Measurements from ENCODE around the gene PHC2.

DNA sequence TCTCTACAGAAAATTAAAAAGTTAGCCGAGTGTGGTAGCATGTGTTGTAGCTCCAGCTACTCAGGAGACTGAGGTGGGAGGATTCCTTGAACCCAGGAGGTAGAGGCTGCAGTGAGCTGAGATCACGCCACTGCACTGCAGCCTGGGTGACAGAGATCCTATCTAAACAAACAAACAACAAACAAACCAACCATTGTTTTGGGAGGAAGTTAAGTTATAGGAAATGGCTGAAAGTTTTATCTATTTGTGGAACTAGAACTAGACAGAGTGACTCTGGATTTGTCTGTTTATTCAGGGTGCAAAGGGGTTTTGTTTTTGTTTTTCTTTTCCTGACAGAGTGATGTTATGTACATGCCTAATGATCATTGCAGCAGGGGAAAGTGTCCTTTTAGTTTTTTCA, 143.6 kb downstream of the PHC2 start:
- TF ChIP-seq, protein P1, sequence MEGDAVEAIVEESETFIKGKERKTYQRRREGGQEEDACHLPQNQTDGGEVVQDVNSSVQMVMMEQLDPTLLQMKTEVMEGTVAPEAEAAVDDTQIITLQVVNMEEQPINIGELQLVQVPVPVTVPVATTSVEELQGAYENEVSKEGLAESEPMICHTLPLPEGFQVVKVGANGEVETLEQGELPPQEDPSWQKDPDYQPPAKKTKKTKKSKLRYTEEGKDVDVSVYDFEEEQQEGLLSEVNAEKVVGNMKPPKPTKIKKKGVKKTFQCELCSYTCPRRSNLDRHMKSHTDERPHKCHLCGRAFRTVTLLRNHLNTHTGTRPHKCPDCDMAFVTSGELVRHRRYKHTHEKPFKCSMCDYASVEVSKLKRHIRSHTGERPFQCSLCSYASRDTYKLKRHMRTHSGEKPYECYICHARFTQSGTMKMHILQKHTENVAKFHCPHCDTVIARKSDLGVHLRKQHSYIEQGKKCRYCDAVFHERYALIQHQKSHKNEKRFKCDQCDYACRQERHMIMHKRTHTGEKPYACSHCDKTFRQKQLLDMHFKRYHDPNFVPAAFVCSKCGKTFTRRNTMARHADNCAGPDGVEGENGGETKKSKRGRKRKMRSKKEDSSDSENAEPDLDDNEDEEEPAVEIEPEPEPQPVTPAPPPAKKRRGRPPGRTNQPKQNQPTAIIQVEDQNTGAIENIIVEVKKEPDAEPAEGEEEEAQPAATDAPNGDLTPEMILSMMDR (IDR thresholded peaks at IDR 0.05), result no peak
- TF ChIP-seq POLR2A (IDR thresholded peaks at IDR 0.05), result no peak
